AG04449 (cell line): ENCODE data around the gene C1orf74.

Experiments
- CTCF ChIA-PET: fragments of 350-600 bp; formaldehyde crosslinking; extraction: SDS; loops from one replicate; lab custom pipeline; 2021; ENCODE audit warnings: antibody characterized with exemption; lab: Yijun Ruan, JAX
- POLR2A ChIA-PET: fragments of 400-600, 350-600 bp; formaldehyde crosslinking; extraction: SDS; loops from one replicate; lab custom pipeline; 2020; ENCODE audit warnings: antibody characterized with exemption, inconsistent platforms; lab: Yijun Ruan, JAX
- DNase-seq: peaks from one replicate; pipeline ENCODE4 v3.0.0-alpha.2; 2010; ENCODE audit warnings: low read depth, low spot score
- H3K4me3 ChIP-seq: 2 replicates; pipeline ENCODE4 v1.5.1; 2011; ENCODE audit warnings: low read depth, mild to moderate bottlenecking, control low read depth, low read length
- TF ChIP-seq, protein P1 (sequence below): IDR thresholded peaks from one replicate; pipeline ENCODE4 v1.5.1; 2011; ENCODE audit warnings: mild to moderate bottlenecking, moderate library complexity, low read length, control low read depth, inconsistent platforms; ENCODE audit not compliant: insufficient read depth; ENCODE audit errors: missing control alignments

C1orf74 gene

GRCh38 chr1:209756615-209757445 lies 27.5 kb downstream of the C1orf74 start:
- no peak overlapping the region for H3K4me3 ChIP-seq
- TF ChIP-seq, protein P1, sequence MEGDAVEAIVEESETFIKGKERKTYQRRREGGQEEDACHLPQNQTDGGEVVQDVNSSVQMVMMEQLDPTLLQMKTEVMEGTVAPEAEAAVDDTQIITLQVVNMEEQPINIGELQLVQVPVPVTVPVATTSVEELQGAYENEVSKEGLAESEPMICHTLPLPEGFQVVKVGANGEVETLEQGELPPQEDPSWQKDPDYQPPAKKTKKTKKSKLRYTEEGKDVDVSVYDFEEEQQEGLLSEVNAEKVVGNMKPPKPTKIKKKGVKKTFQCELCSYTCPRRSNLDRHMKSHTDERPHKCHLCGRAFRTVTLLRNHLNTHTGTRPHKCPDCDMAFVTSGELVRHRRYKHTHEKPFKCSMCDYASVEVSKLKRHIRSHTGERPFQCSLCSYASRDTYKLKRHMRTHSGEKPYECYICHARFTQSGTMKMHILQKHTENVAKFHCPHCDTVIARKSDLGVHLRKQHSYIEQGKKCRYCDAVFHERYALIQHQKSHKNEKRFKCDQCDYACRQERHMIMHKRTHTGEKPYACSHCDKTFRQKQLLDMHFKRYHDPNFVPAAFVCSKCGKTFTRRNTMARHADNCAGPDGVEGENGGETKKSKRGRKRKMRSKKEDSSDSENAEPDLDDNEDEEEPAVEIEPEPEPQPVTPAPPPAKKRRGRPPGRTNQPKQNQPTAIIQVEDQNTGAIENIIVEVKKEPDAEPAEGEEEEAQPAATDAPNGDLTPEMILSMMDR: no peak
- CTCF ChIA-PET: interaction anchor here (0.9 to 1.8 kb wide), 3 partner anchors 9 to 11 kb away, joined by 4 to 8 read pairs (median 7); no protein-coding TSS in a partner anchor
- POLR2A ChIA-PET: no interaction called here
- DNase-seq: no peak

DNA sequence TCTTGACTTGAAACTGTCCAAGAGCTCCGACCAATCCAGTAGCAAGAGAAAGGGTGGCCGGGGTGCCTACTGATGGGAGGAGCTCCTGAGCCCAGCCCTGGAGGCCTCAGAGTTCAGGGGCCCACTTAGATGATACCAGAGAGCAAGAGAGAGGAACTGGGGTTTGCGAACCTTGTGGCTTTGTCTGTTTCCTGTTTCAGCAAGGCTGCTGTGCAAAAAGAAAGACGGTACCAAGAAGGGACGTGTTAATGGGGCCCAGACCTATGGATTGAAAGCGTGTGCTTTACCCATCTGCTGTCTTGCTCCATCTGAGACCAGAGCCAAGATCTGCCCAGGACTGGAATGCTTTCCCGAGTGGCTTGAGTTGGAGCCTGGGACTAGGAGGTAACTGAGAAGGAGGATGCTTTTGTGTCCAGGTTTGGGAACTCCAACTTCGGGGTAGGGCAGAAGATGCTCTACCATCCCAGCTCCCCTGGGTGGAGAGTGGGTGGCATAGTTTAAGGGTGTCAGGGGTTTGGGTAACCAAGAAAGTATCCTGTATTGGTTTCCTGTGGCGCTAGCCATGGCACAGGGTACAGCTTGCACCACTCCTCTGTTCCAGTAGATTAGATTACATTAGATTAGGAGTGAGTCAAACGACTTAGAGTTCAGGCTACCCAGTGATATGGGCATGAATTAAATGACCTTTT lies 28.3 kb downstream of the C1orf74 start, which contains the start of gene TRAF3IP3:
TRAF3IP3 (plus strand) TSS at position 128 of the 689 bp plus-strand sequence. CDS start 3,987 bp downstream, outside the sequence.
- TF ChIP-seq, protein P1: no peak
- H3K4me3 ChIP-seq: no peak within 1 kb of the TSS
- DNase-seq: no peak
- ChIA-PET CTCF (interaction anchor here (0.9 to 2.1 kb wide), 5 partner anchors 8 to 68 kb away, joined by 5 to 8 read pairs (median 7); no protein-coding TSS in a partner anchor), POLR2A (no interaction called here)

DNA sequence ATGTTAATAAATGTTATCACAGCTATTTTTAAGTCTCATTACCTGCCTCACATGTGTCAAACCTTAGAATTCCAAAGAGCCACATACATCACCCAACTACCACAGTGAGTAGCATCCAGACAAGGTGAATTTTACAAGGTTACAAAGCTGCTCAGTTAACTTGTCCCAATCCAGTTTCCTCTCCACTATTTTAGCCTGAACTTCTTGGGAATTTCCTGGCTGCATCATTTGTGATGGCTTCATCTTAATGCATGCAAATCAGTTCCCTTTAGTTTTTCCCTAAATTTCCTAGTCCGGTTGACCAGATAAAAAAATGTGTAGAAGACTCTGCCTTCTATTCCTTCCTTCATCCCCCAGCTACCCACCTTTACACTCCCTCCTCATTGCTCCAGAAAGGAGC lies 29.1 kb downstream of the C1orf74 start:
- TF ChIP-seq, protein P1: no peak
- DNase-seq: no peak
- H3K4me3 ChIP-seq: no peak overlapping the region
- POLR2A ChIA-PET: no interaction called here
- CTCF ChIA-PET: interaction anchor here (1.2 to 2.1 kb wide), 5 partner anchors 8 to 68 kb away, joined by 3 to 8 read pairs (median 7); no protein-coding TSS in a partner anchor

- TF ChIP-seq, protein P1: no peak
- DNase-seq: no peak
- ChIA-PET CTCF (interaction anchor here (0.9 to 1.4 kb wide), 3 partner anchors 9 to 17 kb away, joined by 3 to 4 read pairs (median 3); no protein-coding TSS in a partner anchor), POLR2A (no interaction called here)
- no peak overlapping the region for H3K4me3 ChIP-seq
Measured at GRCh38 chr1:209752890-209753289, 31.5 kb downstream of the C1orf74 start.

DNA sequence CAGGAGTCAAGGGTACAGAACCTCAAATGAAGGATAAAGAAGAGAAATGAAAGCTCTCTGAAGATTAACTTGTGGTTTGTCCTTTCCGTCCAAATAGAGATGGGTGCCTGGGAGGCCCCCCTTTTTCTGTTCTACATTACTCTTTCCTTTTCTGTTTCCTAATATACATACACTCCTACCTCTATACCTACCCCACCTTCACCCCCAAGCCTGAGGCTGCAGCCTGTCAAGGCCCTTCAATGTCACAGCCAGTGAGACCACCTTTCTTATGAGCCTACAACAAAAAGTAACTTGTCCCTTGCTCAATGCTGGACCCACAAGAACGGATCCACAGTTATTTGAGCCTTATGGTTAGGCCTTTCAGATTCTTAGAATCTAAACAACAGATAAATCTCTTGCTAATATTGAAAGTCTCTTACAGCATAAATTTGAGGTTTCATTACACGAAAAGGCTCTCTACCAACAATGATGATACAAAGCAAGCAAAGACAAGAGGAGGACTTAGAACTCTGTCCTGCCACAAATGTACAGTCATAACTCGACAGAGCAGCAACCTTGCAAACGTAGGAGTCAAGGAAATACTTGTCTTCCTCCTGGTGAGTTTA lies 32.6 kb downstream of the C1orf74 start:
- CTCF ChIA-PET: interaction anchor here (1.4 to 9.9 kb wide), 3 partner anchors 9 to 183 kb away, joined by 3 to 145 read pairs (median 47); partner anchors contain the start of gene CAMK1G
- DNase-seq: no peak
- TF ChIP-seq, protein P1: no peak
- H3K4me3 ChIP-seq: no peak overlapping the region
- POLR2A ChIA-PET: no interaction called here
